Caco-2 (cell line): ENCODE measurements around the gene EMX1. TPM values are rescaled to one million over a fixed set of nuclear protein-coding genes. Genes with fewer than 3 reads are reported as not detected.

ENCODE experiments used
- BruUV-seq: library from RNA; stranded (reverse); fragments of 400-500 nt; replicated peaks from 2 replicates; lab custom pipeline; 2021; lab: Mats Ljungman, UMichigan
- CTCF ChIA-PET: fragments of 300-600 bp; sonication (Branson Sonifier 250); formaldehyde crosslinking; loops from one replicate; lab custom pipeline; 2022; ENCODE audit warnings: antibody characterized with exemption; lab: Charles Lee
- POLR2A ChIA-PET: fragments of 300-600 bp; sonication (Branson Sonifier 250); formaldehyde crosslinking; loops from one replicate; lab custom pipeline; 2022; ENCODE audit warnings: antibody characterized with exemption; lab: Charles Lee
- DNase-seq, 2 experiments: peaks; one replicate each; pipeline versions ENCODE4 v3.0.0 to v3.0.0-alpha.2; 2020 to 2022
- H3K27me3 ChIP-seq: replicated peaks from 2 replicates; pipeline ENCODE4 v1.6.0; 2011; ENCODE audit warnings: low read length; ENCODE audit not compliant: control insufficient read depth, insufficient read depth
- H3K36me3 ChIP-seq: 2 replicates; pipeline ENCODE4 v1.5.1; 2011; ENCODE audit warnings: low read length; ENCODE audit not compliant: control insufficient read depth, insufficient read depth
- H3K4me1 ChIP-seq: fragments of 250-450 bp; sonication (Bioruptor Pico); 2 replicates; pipeline ENCODE4 v1.5.1; 2020; ENCODE audit warnings: mild to moderate bottlenecking
- H3K4me3 ChIP-seq: 2 replicates; pipeline ENCODE4 v1.5.1; 2011; ENCODE audit warnings: low read depth, mild to moderate bottlenecking, control low read depth, low read length
- H3K9me3 ChIP-seq: fragments of 250-450 bp; sonication (Bioruptor Pico); 2 replicates; pipeline ENCODE4 v1.5.1; 2020; ENCODE audit warnings: mild to moderate bottlenecking, moderate library complexity
- H3K27ac Mint-ChIP-seq: one replicate; pipeline ENCODE4 v1.8.0; 2022; ENCODE audit warnings: mixed read lengths; ENCODE audit not compliant: unreplicated experiment
- H3K27me3 Mint-ChIP-seq: one replicate; pipeline ENCODE4 v1.8.0; 2022; ENCODE audit warnings: mixed read lengths; ENCODE audit not compliant: insufficient read depth, unreplicated experiment
- H3K36me3 Mint-ChIP-seq: one replicate; pipeline ENCODE4 v1.8.0; 2022; ENCODE audit warnings: mild to moderate bottlenecking, mixed read lengths; ENCODE audit not compliant: insufficient read depth, unreplicated experiment
- H3K4me1 Mint-ChIP-seq: one replicate; pipeline ENCODE4 v1.8.0; 2022; ENCODE audit warnings: low read depth, mixed read lengths; ENCODE audit not compliant: unreplicated experiment
- H3K4me3 Mint-ChIP-seq: one replicate; pipeline ENCODE4 v1.8.0; 2022; ENCODE audit warnings: mild to moderate bottlenecking, moderate library complexity, mixed read lengths; ENCODE audit not compliant: unreplicated experiment
- H3K9me3 Mint-ChIP-seq: one replicate; pipeline ENCODE4 v1.8.0; 2022; ENCODE audit warnings: mixed read lengths; ENCODE audit not compliant: unreplicated experiment
- CTCF ChIP-seq, 2 experiments: fragments of 200-600 bp in 1 of 2; IDR thresholded peaks; 1 replicate in 1 of 2; 2 replicates in 1 of 2; pipeline versions ENCODE4 v1.5.1 to v1.8.0; 2011 to 2022; ENCODE audit warnings: antibody characterized with exemption in 1 of 2, control low read depth in 1 of 2, inconsistent platforms in 1 of 2, low read depth in 1 of 2, low read length in 1 of 2, mild to moderate bottlenecking in 1 of 2, moderate library complexity in 1 of 2; ENCODE audit not compliant: insufficient read depth in 1 of 2, severe bottlenecking in 1 of 2, unreplicated experiment in 1 of 2
- intact Hi-C: fragments of 100-400 bp; cut with micrococcal nuclease; formaldehyde crosslinking; loops from one replicate; pipeline ENCODE4 v1.10.0; 2022; ENCODE audit not compliant: unreplicated experiment
- total RNA-seq: library from RNA; stranded (reverse); gene quantifications from 2 replicates; pipeline ENCODE4 v1.2.3, GENCODE V29; 2022

EMX1 gene
- total RNA-seq, 1 experiment from 2014 or later = 3.6 TPM

- Histone ChIP-seq H3K36me3 (no peaks in the 10 kb centered on the region), H3K9me3 (no peaks in the 10 kb centered on the region), H3K4me1 (no peaks in the 10 kb centered on the region), H3K27me3 (no peaks in the 10 kb centered on the region), H3K4me3 (no peak overlapping the region)
- ChIA-PET CTCF (interaction anchor here (0.7 to 1.9 kb wide), 4 partner anchors 30 to 236 kb away, joined by 3 to 38 read pairs (median 8); no protein-coding TSS in a partner anchor), POLR2A (interaction anchor here (0.5 kb wide), 1 partner anchor 30 kb away, joined by 3 read pairs; no protein-coding TSS in a partner anchor)
- no peaks in the 10 kb centered on the region for H3K9me3 Mint-ChIP-seq
- TF ChIP-seq CTCF (IDR thresholded peaks at IDR 0.05; ENCODE audit: insufficient read depth in 1 of 2, low read depth in 1 of 2, low read length in 1 of 2, severe bottlenecking in 1 of 2, unreplicated experiment in 1 of 2) = no peak
- no peaks in the 10 kb centered on the region for H3K4me1 Mint-ChIP-seq
- no peak overlapping the region for H3K27ac Mint-ChIP-seq
- H3K27me3 Mint-ChIP-seq = no peaks in the 10 kb centered on the region
- BruUV-seq = no TSS peak
- intact Hi-C loops = loop anchor here (5.0 kb wide), 1 partner anchor 203 kb away; no protein-coding TSS in a partner anchor
- H3K4me3 Mint-ChIP-seq = no peak overlapping the region
- DNase-seq = no peak
- no peaks in the 10 kb centered on the region for H3K36me3 Mint-ChIP-seq
Measured at GRCh38 chr2:72974436-72974754, 57.1 kb downstream of the EMX1 start.

GRCh38 chr2:72975017-72975416 lies 57.7 kb downstream of the EMX1 start:
- Histone ChIP-seq H3K4me3 (no peak overlapping the region), H3K4me1 (peaks cover 4% of the 10 kb centered on the region; the same call in 1 of the 2 replicates), H3K36me3 (no peaks in the 10 kb centered on the region), H3K9me3 (no peaks in the 10 kb centered on the region), H3K27me3 (no peaks in the 10 kb centered on the region)
- H3K27ac Mint-ChIP-seq = no peak overlapping the region
- POLR2A ChIA-PET = no interaction called here
- H3K27me3 Mint-ChIP-seq = no peaks in the 10 kb centered on the region
- H3K9me3 Mint-ChIP-seq = no peaks in the 10 kb centered on the region
- no TSS peak for BruUV-seq
- H3K4me1 Mint-ChIP-seq = no peaks in the 10 kb centered on the region
- DNase-seq = no peak
- no peak for TF ChIP-seq CTCF (IDR thresholded peaks at IDR 0.05; ENCODE audit: insufficient read depth in 1 of 2, low read depth in 1 of 2, low read length in 1 of 2, severe bottlenecking in 1 of 2, unreplicated experiment in 1 of 2)
- intact Hi-C loops = no loop called here
- no peak overlapping the region for H3K4me3 Mint-ChIP-seq
- CTCF ChIA-PET = interaction anchor here (1.9 kb wide), 1 partner anchor 202 kb away, joined by 14 read pairs; no protein-coding TSS in a partner anchor
- no peaks in the 10 kb centered on the region for H3K36me3 Mint-ChIP-seq

- ChIA-PET CTCF (interaction anchor here (1.3 kb wide), 1 partner anchor 197 kb away, joined by 5 read pairs; no protein-coding TSS in a partner anchor), POLR2A (no interaction called here)
- no TSS peak for BruUV-seq
- Histone ChIP-seq H3K9me3 (no peaks in the 10 kb centered on the region), H3K36me3 (no peaks in the 10 kb centered on the region), H3K4me3 (no peak overlapping the region), H3K27me3 (no peaks in the 10 kb centered on the region), H3K4me1 (peaks cover 29% of the 10 kb centered on the region)
- TF ChIP-seq CTCF (IDR thresholded peaks at IDR 0.05; ENCODE audit: insufficient read depth in 1 of 2, low read depth in 1 of 2, low read length in 1 of 2, severe bottlenecking in 1 of 2, unreplicated experiment in 1 of 2) = no peak
- Mint-ChIP-seq H3K27ac (peak overlapping the region; percentile 0), H3K4me3 (no peak overlapping the region), H3K4me1 (peaks cover 30% of the 10 kb centered on the region), H3K27me3 (no peaks in the 10 kb centered on the region), H3K36me3 (no peaks in the 10 kb centered on the region), H3K9me3 (no peaks in the 10 kb centered on the region)
- intact Hi-C loops = no loop called here
- DNase-seq = no peak
Measured at GRCh38 chr2:72979896-72980295, 62.6 kb downstream of the EMX1 start.
